GM12878 (cell line): ENCODE measurements around the gene MGRN1.

Source experiments
- CHD2 ChIP-seq: IDR thresholded peaks from 2 replicates; pipeline ENCODE4 v1.6.1; 2011; ENCODE audit warnings: low read depth, low read length, improper control_type of control experiment, borderline replicate concordance
- DPF2 ChIP-seq: fragments of 450-650 bp; IDR thresholded peaks from 2 replicates; pipeline ENCODE4 v1.6.1; 2017; ENCODE audit warnings: mild to moderate bottlenecking
- ETV6 ChIP-seq, 2 experiments: fragments of 450-650 bp in 1 of 2; IDR thresholded peaks in 1 of 2; conservative IDR thresholded peaks in 1 of 2; 2 replicates each; pipeline ENCODE4 v1.6.1; 2014; ENCODE audit warnings: antibody characterized with exemption in 1 of 2, borderline replicate concordance in 1 of 2, low read depth in 1 of 2, mild to moderate bottlenecking in 1 of 2, moderate library complexity in 1 of 2
- MAX ChIP-seq: IDR thresholded peaks from 2 replicates; pipeline ENCODE4 v1.6.1; 2012; ENCODE audit warnings: low read depth, low read length, improper control_type of control experiment
- POLR2A ChIP-seq: IDR thresholded peaks from 2 replicates; pipeline ENCODE4 v1.6.1; 2011; ENCODE audit warnings: low read depth, mild to moderate bottlenecking, low read length
- RAD21 ChIP-seq: IDR thresholded peaks from 2 replicates; pipeline ENCODE4 v1.6.1; 2011; ENCODE audit warnings: mild to moderate bottlenecking, low read depth, low read length, moderate library complexity; ENCODE audit not compliant: insufficient read depth
- TAF1 ChIP-seq: IDR thresholded peaks from 2 replicates; pipeline ENCODE4 v1.6.1; 2011; ENCODE audit warnings: mild to moderate bottlenecking, low read depth, low read length, borderline replicate concordance
- TCF12 ChIP-seq: IDR thresholded peaks from 2 replicates; pipeline ENCODE4 v1.6.1; 2011; ENCODE audit warnings: low read depth, mild to moderate bottlenecking, low read length

GRCh38 chr16:4631444-4631843 is 6.8 kb downstream of the MGRN1 start:
- TF ChIP-seq RAD21: no peak
- no peak for TF ChIP-seq TAF1
- no peak for TF ChIP-seq MAX
- no peak for TF ChIP-seq TCF12
- no peak for TF ChIP-seq CHD2
- no peak for TF ChIP-seq POLR2A
- TF ChIP-seq DPF2: no peak
- no peak for TF ChIP-seq ETV6 (conservative IDR thresholded peaks at IDR 0.05 in 1 of 2, IDR thresholded peaks at IDR 0.05 in 1 of 2; ENCODE audit: borderline replicate concordance in 1 of 2, low read depth in 1 of 2)
